Nephron (organoid): Measurements from ENCODE around the gene LYPD6.
A peak's percentile ranks its signal among the peaks of the same experiment; 100 is the strongest.

Experiments used
- H3K27ac Mint-ChIP-seq, 3 experiments: 2 replicates each; pipeline ENCODE4 v1.8.0; 2020; ENCODE audit warnings: mixed read lengths in 3 of 3, mild to moderate bottlenecking in 2 of 3, moderate library complexity in 1 of 3
- H3K27me3 Mint-ChIP-seq: 2 replicates; pipeline ENCODE4 v1.8.0; 2021; ENCODE audit warnings: low read depth, mild to moderate bottlenecking, moderate library complexity, mixed read lengths
- H3K36me3 Mint-ChIP-seq: 2 replicates; pipeline ENCODE4 v1.8.0; 2020; ENCODE audit warnings: low read depth, mixed read lengths
- H3K4me1 Mint-ChIP-seq: 2 replicates; pipeline ENCODE4 v1.8.0; 2020; ENCODE audit warnings: mixed read lengths
- H3K4me3 Mint-ChIP-seq, 3 experiments: 2 replicates each; pipeline ENCODE4 v1.8.0; 2020; ENCODE audit warnings: mild to moderate bottlenecking in 3 of 3, mixed read lengths in 3 of 3, moderate library complexity in 2 of 3
- H3K9me3 Mint-ChIP-seq: 2 replicates; pipeline ENCODE4 v1.8.0; 2020; ENCODE audit warnings: mixed read lengths
- TF ChIP-seq, protein P1 (sequence below), 3 experiments: fragments of 200-600 bp; sonication (generic); IDR thresholded peaks; one replicate each; pipeline ENCODE4 v1.5.0; 2021; ENCODE audit warnings: antibody characterized with exemption in 3 of 3; ENCODE audit not compliant: unreplicated experiment in 3 of 3

Gene LYPD6

GRCh38 chr2:149383340-149383739, 53.0 kb downstream of the LYPD6 start:
- Mint-ChIP-seq H3K4me3 (no peak overlapping the region), H3K4me1 (peaks cover 2% of the 10 kb centered on the region), H3K27me3 (no peaks in the 10 kb centered on the region), H3K27ac (peak overlapping the region in 2 of 3 experiments; percentile 17 to 48), H3K9me3 (no peaks in the 10 kb centered on the region), H3K36me3 (no peaks in the 10 kb centered on the region)
- TF ChIP-seq, protein P1, sequence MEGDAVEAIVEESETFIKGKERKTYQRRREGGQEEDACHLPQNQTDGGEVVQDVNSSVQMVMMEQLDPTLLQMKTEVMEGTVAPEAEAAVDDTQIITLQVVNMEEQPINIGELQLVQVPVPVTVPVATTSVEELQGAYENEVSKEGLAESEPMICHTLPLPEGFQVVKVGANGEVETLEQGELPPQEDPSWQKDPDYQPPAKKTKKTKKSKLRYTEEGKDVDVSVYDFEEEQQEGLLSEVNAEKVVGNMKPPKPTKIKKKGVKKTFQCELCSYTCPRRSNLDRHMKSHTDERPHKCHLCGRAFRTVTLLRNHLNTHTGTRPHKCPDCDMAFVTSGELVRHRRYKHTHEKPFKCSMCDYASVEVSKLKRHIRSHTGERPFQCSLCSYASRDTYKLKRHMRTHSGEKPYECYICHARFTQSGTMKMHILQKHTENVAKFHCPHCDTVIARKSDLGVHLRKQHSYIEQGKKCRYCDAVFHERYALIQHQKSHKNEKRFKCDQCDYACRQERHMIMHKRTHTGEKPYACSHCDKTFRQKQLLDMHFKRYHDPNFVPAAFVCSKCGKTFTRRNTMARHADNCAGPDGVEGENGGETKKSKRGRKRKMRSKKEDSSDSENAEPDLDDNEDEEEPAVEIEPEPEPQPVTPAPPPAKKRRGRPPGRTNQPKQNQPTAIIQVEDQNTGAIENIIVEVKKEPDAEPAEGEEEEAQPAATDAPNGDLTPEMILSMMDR (IDR thresholded peaks at IDR 0.05; ENCODE audit: unreplicated experiment in 3 of 3) = no peak

DNA sequence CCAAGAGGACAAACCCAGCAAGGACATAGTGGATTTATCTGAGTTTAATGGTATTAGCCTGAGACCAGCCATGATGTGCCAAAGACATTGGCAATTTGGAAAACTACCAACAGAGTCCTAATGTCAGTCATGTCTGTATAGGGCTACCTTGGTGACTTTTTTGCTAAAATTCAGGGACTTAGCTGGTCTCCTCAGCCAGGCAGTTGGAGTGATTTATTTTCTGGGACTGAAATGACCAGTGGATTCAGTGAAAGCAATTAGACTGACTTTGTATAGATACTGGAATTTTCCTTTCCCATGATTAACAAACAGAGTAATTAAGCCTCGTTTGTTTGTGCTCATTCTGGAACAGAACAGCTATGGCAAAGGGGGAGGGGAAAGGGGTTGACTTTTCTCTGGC, 55.0 kb downstream of the LYPD6 start:
- Mint-ChIP-seq H3K27ac (no peak overlapping the region), H3K27me3 (no peaks in the 10 kb centered on the region), H3K4me1 (peaks cover 5% of the 10 kb centered on the region), H3K4me3 (no peak overlapping the region), H3K9me3 (no peaks in the 10 kb centered on the region), H3K36me3 (no peaks in the 10 kb centered on the region)
- TF ChIP-seq, protein P1 (IDR thresholded peaks at IDR 0.05; ENCODE audit: unreplicated experiment in 3 of 3) = no peak

- Mint-ChIP-seq H3K27me3 (no peaks in the 10 kb centered on the region), H3K9me3 (no peaks in the 10 kb centered on the region), H3K4me3 (no peak overlapping the region), H3K4me1 (peaks cover 5% of the 10 kb centered on the region), H3K27ac (peak overlapping the region in 1 of 3 experiments; percentile 4), H3K36me3 (peaks cover 6% of the 10 kb centered on the region)
- TF ChIP-seq, protein P1 (IDR thresholded peaks at IDR 0.05; ENCODE audit: unreplicated experiment in 3 of 3) = no peak
Measured at GRCh38 chr2:149387411-149387810, 57.0 kb downstream of the LYPD6 start.

- H3K36me3 Mint-ChIP-seq = peaks cover 6% of the 10 kb centered on the region
- no peaks in the 10 kb centered on the region for H3K9me3 Mint-ChIP-seq
- H3K27ac Mint-ChIP-seq = peak overlapping the region in 1 of 3 experiments; percentile 21
- no peak overlapping the region for H3K4me3 Mint-ChIP-seq
- TF ChIP-seq, protein P1 (IDR thresholded peaks at IDR 0.05; ENCODE audit: unreplicated experiment in 3 of 3) = peak in 2 of 3 experiments; percentile 10 to 28
- peaks cover 5% of the 10 kb centered on the region for H3K4me1 Mint-ChIP-seq
- H3K27me3 Mint-ChIP-seq = no peaks in the 10 kb centered on the region
Measured at GRCh38 chr2:149388120-149388816, 57.9 kb downstream of the LYPD6 start.

GRCh38 chr2:149389506-149390167, 59.2 kb downstream of the LYPD6 start:
- no peak overlapping the region for H3K27ac Mint-ChIP-seq
- H3K36me3 Mint-ChIP-seq = peaks cover 6% of the 10 kb centered on the region
- no peaks in the 10 kb centered on the region for H3K9me3 Mint-ChIP-seq
- H3K4me1 Mint-ChIP-seq = peaks cover 5% of the 10 kb centered on the region
- TF ChIP-seq, protein P1 (IDR thresholded peaks at IDR 0.05; ENCODE audit: unreplicated experiment in 3 of 3) = no peak
- H3K4me3 Mint-ChIP-seq = no peak overlapping the region
- H3K27me3 Mint-ChIP-seq = no peaks in the 10 kb centered on the region
